HepG2 (cell line): ENCODE measurements around the gene ARPP19. TPM values are rescaled to one million over a fixed set of nuclear protein-coding genes. Genes with fewer than 3 reads are reported as not detected.
A peak's percentile ranks its signal among the peaks of the same experiment; 100 is the strongest.

Experiments
- BRCA1 ChIP-seq: sonication (generic); formaldehyde crosslinking; IDR thresholded peaks from 2 replicates; pipeline ENCODE4 v1.4.0; 2020; ENCODE audit warnings: missing genetic modification reagents
- CERS6 ChIP-seq: sonication (generic); formaldehyde crosslinking; IDR thresholded peaks from 2 replicates; pipeline ENCODE4 v1.5.0; 2020; ENCODE audit warnings: missing genetic modification reagents
- FLYWCH1 ChIP-seq: sonication (generic); formaldehyde crosslinking; IDR thresholded peaks from 2 replicates; pipeline ENCODE4 v1.8.1; 2023; ENCODE audit warnings: mild to moderate bottlenecking, missing genetic modification reagents
- FOSL1 ChIP-seq: sonication (generic); formaldehyde crosslinking; IDR thresholded peaks from 2 replicates; pipeline ENCODE4 v1.9.0; 2021; ENCODE audit warnings: missing genetic modification reagents, borderline replicate concordance
- FOXK2 ChIP-seq: fragments of 450-650 bp; IDR thresholded peaks from 2 replicates; pipeline ENCODE4 v1.6.1; 2016
- HMGXB3 ChIP-seq: sonication (generic); formaldehyde crosslinking; IDR thresholded peaks from 2 replicates; pipeline ENCODE4 v1.4.0; 2020; ENCODE audit warnings: missing genetic modification reagents, borderline replicate concordance
- IKZF5 ChIP-seq: IDR thresholded peaks from 2 replicates; pipeline ENCODE4 v1.6.1; 2018; ENCODE audit warnings: missing genetic modification reagents, mild to moderate bottlenecking, missing compliant biosample characterization
- NFKB2 ChIP-seq: sonication (generic); formaldehyde crosslinking; IDR thresholded peaks from 2 replicates; pipeline ENCODE4 v1.4.0; 2020; ENCODE audit warnings: missing genetic modification reagents, borderline replicate concordance
- NKX3-1 ChIP-seq: sonication (generic); formaldehyde crosslinking; IDR thresholded peaks from 2 replicates; pipeline ENCODE4 v1.5.0; 2020; ENCODE audit warnings: missing genetic modification reagents
- RAD21 ChIP-seq: fragments of 450-650 bp; formaldehyde crosslinking; IDR thresholded peaks from 2 replicates; pipeline ENCODE4 v1.5.0; 2020; ENCODE audit warnings: mild to moderate bottlenecking
- ZKSCAN8 ChIP-seq: IDR thresholded peaks from 2 replicates; pipeline ENCODE4 v1.6.1; 2016; ENCODE audit warnings: borderline replicate concordance, missing genetic modification reagents, missing compliant biosample characterization
- ZMYM2 ChIP-seq: sonication (generic); formaldehyde crosslinking; IDR thresholded peaks from 2 replicates; pipeline ENCODE4 v1.8.0; 2022; ENCODE audit warnings: mild to moderate bottlenecking, missing genetic modification reagents
- ZNF160 ChIP-seq: sonication (generic); formaldehyde crosslinking; IDR thresholded peaks from 2 replicates; pipeline ENCODE4 v1.8.0; 2022; ENCODE audit warnings: mild to moderate bottlenecking, inconsistent platforms, missing genetic modification reagents
- ZNF253 ChIP-seq: sonication (generic); formaldehyde crosslinking; IDR thresholded peaks from 2 replicates; pipeline ENCODE4 v1.8.0; 2022; ENCODE audit warnings: mild to moderate bottlenecking, missing genetic modification reagents, borderline replicate concordance
- ZNF274 ChIP-seq: sonication (generic); formaldehyde crosslinking; IDR thresholded peaks from 2 replicates; pipeline ENCODE4 v1.5.1; 2020; ENCODE audit warnings: mild to moderate bottlenecking, missing genetic modification reagents
- ZNF598 ChIP-seq: sonication (generic); formaldehyde crosslinking; IDR thresholded peaks from 2 replicates; pipeline ENCODE4 v1.5.1; 2020; ENCODE audit warnings: mild to moderate bottlenecking, missing genetic modification reagents, borderline replicate concordance
- ZNF703 ChIP-seq: sonication (generic); formaldehyde crosslinking; IDR thresholded peaks from 2 replicates; pipeline ENCODE4 v1.5.1; 2020; ENCODE audit warnings: missing genetic modification reagents, mild to moderate bottlenecking, moderate library complexity, borderline replicate concordance
- ZNF770 ChIP-seq: sonication (generic); formaldehyde crosslinking; IDR thresholded peaks from 2 replicates; pipeline ENCODE4 v1.5.0; 2020; ENCODE audit warnings: mild to moderate bottlenecking, missing genetic modification reagents
- ZNF790 ChIP-seq: sonication (generic); formaldehyde crosslinking; IDR thresholded peaks from 2 replicates; pipeline ENCODE4 v1.8.0; 2022; ENCODE audit warnings: missing genetic modification reagents, mild to moderate bottlenecking, borderline replicate concordance
- ZNF816 ChIP-seq: sonication (generic); formaldehyde crosslinking; IDR thresholded peaks from 2 replicates; pipeline ENCODE4 v1.8.0; 2022; ENCODE audit warnings: missing genetic modification reagents, mild to moderate bottlenecking, borderline replicate concordance
- polyA plus RNA-seq, 8 experiments: library from polyadenylated mRNA; depleted of rRNA in 3 of 8; stranded (reverse) in 7 of 8; unstranded in 1 of 8; fragments of >200 nt; fragmentation: Illumina TruSeq in 4 of 8; extraction: Trizol in 4 of 8; gene quantifications; 2 replicates each; pipeline versions ENCODE4 v1.2.1 to v1.2.3, GENCODE V29; 2011 to 2016; ENCODE audit warnings: low read depth in 4 of 8, missing spikeins in 1 of 8, mixed read lengths in 1 of 8; ENCODE audit not compliant: insufficient read depth in 1 of 8
- total RNA-seq, 5 experiments: library from RNA; depleted of rRNA; stranded (reverse); fragments of >200 nt; fragmentation: Illumina TruSeq; extraction: Trizol; gene quantifications; 2 replicates each; pipeline ENCODE4 v1.2.3, GENCODE V29; 2016; ENCODE audit warnings: low read depth in 1 of 5

The ARPP19 gene
- total and polyA plus RNA-seq, 2 of the 13 experiments (the other 11 are each of a cell fraction or from before 2014, with no cell fraction given) = 70.8 to 123 TPM

GRCh38 chr15:52568601-52569585 lies at the start of gene ARPP19 (continued):
- TF ChIP-seq HMGXB3 (CRISPR knock-in tag) (peak; percentile 90; the same call in 1 of the 2 replicates), ZNF160 (CRISPR knock-in tag) (0 out of 2 replicates have a peak, but pooled peaks have one; percentile 15), ZNF770 (peak; percentile 49; the same call in 1 of the 2 replicates), NFKB2 (peak; percentile 97), FOXK2 (no peak), IKZF5 (CRISPR knock-in tag) (peak; percentile 79), ZMYM2 (CRISPR knock-in tag) (peak; percentile 67), RAD21 (CRISPR knock-in tag) (no peak), FLYWCH1 (CRISPR knock-in tag) (peak; percentile 75; the same call in 1 of the 2 replicates), CERS6 (CRISPR knock-in tag) (peak; percentile 83; the same call in 1 of the 2 replicates), BRCA1 (CRISPR knock-in tag) (peak; percentile 92), ZNF274 (CRISPR knock-in tag) (peak; percentile 73; the same call in 1 of the 2 replicates), ZNF816 (CRISPR knock-in tag) (peak; percentile 85; the same call in 1 of the 2 replicates), ZKSCAN8 (CRISPR knock-in tag) (0 out of 2 replicates have a peak, but pooled peaks have one; percentile 67), NKX3-1 (CRISPR knock-in tag) (peak; percentile 89), ZNF253 (CRISPR knock-in tag) (0 out of 2 replicates have a peak, but pooled peaks have one; percentile 82), ZNF703 (CRISPR knock-in tag) (no peak), ZNF790 (CRISPR knock-in tag) (peak; percentile 79; the same call in 1 of the 2 replicates), FOSL1 (CRISPR knock-in tag) (no peak), ZNF598 (peak; percentile 23; the same call in 1 of the 2 replicates)
